GM19351 (cell line): Measurements from ENCODE around the gene KCNAB2.
"Not testable (repeated sequence)": the region's sequence is repeated elsewhere in the genome, so short reads cannot be mapped to it uniquely, and the experiment has no call there.

Experiments
- ATAC-seq: cut with Tn5 transposase; IDR thresholded peaks from one replicate; pipeline ENCODE4 v1.9.1; 2021; ENCODE audit warnings: mild to moderate bottlenecking, moderate library complexity; ENCODE audit not compliant: unreplicated experiment

The KCNAB2 gene

GRCh38 chr1:6052543-6053205, 7.0 kb downstream of the KCNAB2 start:
- no peak for ATAC-seq

- ATAC-seq: no peak
Measured at GRCh38 chr1:6053206-6053546, 7.5 kb downstream of the KCNAB2 start.

GRCh38 chr1:6054596-6054995, 8.9 kb downstream of the KCNAB2 start:
- ATAC-seq: no peak

GRCh38 chr1:6056572-6056948, 10.9 kb downstream of the KCNAB2 start:
- no peak for ATAC-seq

- ATAC-seq: no peak
Measured at GRCh38 chr1:6057170-6057845, 11.6 kb downstream of the KCNAB2 start.

- no peak for ATAC-seq
Measured at GRCh38 chr1:6059866-6060265, 14.2 kb downstream of the KCNAB2 start.

GRCh38 chr1:6062670-6063069, 17.0 kb downstream of the KCNAB2 start:
- ATAC-seq: no peak

GRCh38 chr1:6063532-6064053, 17.9 kb downstream of the KCNAB2 start:
- ATAC-seq: not testable (repeated sequence)

- no peak for ATAC-seq
Measured at GRCh38 chr1:6065093-6065858, 19.6 kb downstream of the KCNAB2 start.

GRCh38 chr1:6066680-6067079, 21.0 kb downstream of the KCNAB2 start:
- no peak for ATAC-seq

- no peak for ATAC-seq
Measured at GRCh38 chr1:6068073-6068472, 22.4 kb downstream of the KCNAB2 start.

- ATAC-seq: no peak
Measured at GRCh38 chr1:6068932-6069331, 23.2 kb downstream of the KCNAB2 start.

- no peak for ATAC-seq
Measured at GRCh38 chr1:6069573-6069972, 23.9 kb downstream of the KCNAB2 start.

GRCh38 chr1:6070450-6070974, 24.8 kb downstream of the KCNAB2 start:
- ATAC-seq: no peak

GRCh38 chr1:6071219-6071618, 25.5 kb downstream of the KCNAB2 start:
- no peak for ATAC-seq

GRCh38 chr1:6072774-6073479, 27.2 kb downstream of the KCNAB2 start:
- no peak for ATAC-seq

GRCh38 chr1:6073480-6074053, 27.9 kb downstream of the KCNAB2 start:
- ATAC-seq: no peak

- ATAC-seq: no peak
Measured at GRCh38 chr1:6074192-6074901, 28.7 kb downstream of the KCNAB2 start.

GRCh38 chr1:6075748-6076147, 30.1 kb downstream of the KCNAB2 start:
- ATAC-seq: no peak

GRCh38 chr1:6077061-6077460, 31.4 kb downstream of the KCNAB2 start:
- not testable (repeated sequence) for ATAC-seq
